Measurements from ENCODE around the gene NRARP. TPM values are rescaled to one million over a fixed set of nuclear protein-coding genes. Genes with fewer than 3 reads are reported as not detected.

Gene NRARP
- total and polyA plus RNA-seq, 2 donors (not counting 1 experiment from before 2014, with no cell fraction given) = 5.7 to 11.5 TPM

- H3K27me3 Mint-ChIP-seq = peaks cover 27% of the 10 kb centered on the region
- Histone ChIP-seq H3K9ac (ENCODE audit: low read length) (no peak overlapping the region), H3K4me3 (ENCODE audit: control extremely low read depth in 1 of 5, extremely low read depth in 1 of 5, insufficient read depth in 1 of 5, low read depth in 2 of 5, low read length in 4 of 5) (no peak overlapping the region), H3K9me3 (ENCODE audit: control extremely low read depth in 1 of 3, control insufficient read depth in 2 of 3, insufficient read depth in 1 of 3, low read length in 2 of 3) (peaks cover 0 to 26% (median 4%) of the 10 kb centered on the region in 3 donors), H3K79me2 (ENCODE audit: control insufficient read depth, insufficient read depth, low read length) (no peaks in the 10 kb centered on the region), H3K4me1 (ENCODE audit: control insufficient read depth in 2 of 2, insufficient read depth in 2 of 2, low read length in 2 of 2) (peaks cover 25 to 28% of the 10 kb centered on the region in 2 donors), H2AFZ (ENCODE audit: insufficient read depth, low read depth, low read length, poor library complexity, severe bottlenecking) (peak overlapping the region; percentile 64), H3K4me2 (replicated peaks; ENCODE audit: low read depth, low read length, poor library complexity, severe bottlenecking) (peak overlapping the region; percentile 95), H3K36me3 (replicated peaks in 1 of 2; ENCODE audit: control extremely low read depth in 1 of 2, control insufficient read depth in 1 of 2, extremely low read depth in 1 of 2, insufficient read depth in 2 of 2, low read length in 1 of 2) (no peaks in the 10 kb centered on the region), H3K27me3 (replicated peaks in 1 of 4; ENCODE audit: control extremely low read depth in 1 of 4, control insufficient read depth in 3 of 4, insufficient read depth in 4 of 4, low read length in 3 of 4) (peaks cover 0 to 48% (median 26%) of the 10 kb centered on the region in 4 experiments), H4K20me1 (ENCODE audit: control insufficient read depth, insufficient read depth, low read length, poor library complexity, severe bottlenecking) (peaks cover 9% of the 10 kb centered on the region), H3K27ac (ENCODE audit: low read length in 2 of 2) (no peak overlapping the region)
- 38% methylated on average over 7 of the region's 11 CpGs for WGBS (ENCODE audit: insufficient coverage)
- peak overlapping the region; percentile 26 for H3K27ac Mint-ChIP-seq
- CTCF ChIA-PET = interaction anchor here (1.1 to 1.3 kb wide), 2 partner anchors 18 to 151 kb away, joined by 3 read pairs; no protein-coding TSS in a partner anchor
- intact Hi-C loops (cut with micrococcal nuclease) = loop anchor here (10.0 kb wide), 1 partner anchor 241 kb away; no protein-coding TSS in a partner anchor
- no peaks in the 10 kb centered on the region for H3K9me3 Mint-ChIP-seq (ENCODE audit: insufficient read depth)
- ATAC-seq (ENCODE audit: low read depth) (no peak), DNase-seq (peak; percentile 53)
- TF ChIP-seq CTCF (IDR thresholded peaks at IDR 0.05) (no peak), EZH2 (IDR thresholded peaks at IDR 0.05; ENCODE audit: borderline replicate concordance, insufficient read depth, low read depth, low read length, poor library complexity, severe bottlenecking) (no peak)
- peaks cover 15% of the 10 kb centered on the region for H3K4me1 Mint-ChIP-seq
- H3K4me3 Mint-ChIP-seq = peak overlapping the region; percentile 73
- POLR2A ChIA-PET = interaction anchor here (0.5 kb wide), 1 partner anchor 252 kb away, joined by 6 read pairs; no protein-coding TSS in a partner anchor
These were observed 7.9 kb downstream of the NRARP start for GRCh38 chr9:137294091-137294680.

GRCh38 chr9:137293482-137294090 lies 8.5 kb downstream of the NRARP start:
- no peak overlapping the region for H3K4me3 Mint-ChIP-seq

More at GRCh38 chr9:137293482-137294090, 8.5 kb downstream of the NRARP start:
- H3K27ac Mint-ChIP-seq = no peak overlapping the region
- Histone ChIP-seq H3K79me2 (ENCODE audit: control insufficient read depth, insufficient read depth, low read length) (no peaks in the 10 kb centered on the region), H3K4me1 (ENCODE audit: control insufficient read depth in 2 of 2, insufficient read depth in 2 of 2, low read length in 2 of 2) (peaks cover 21 to 28% of the 10 kb centered on the region in 2 donors), H2AFZ (ENCODE audit: insufficient read depth, low read depth, low read length, poor library complexity, severe bottlenecking) (no peak overlapping the region), H3K27me3 (replicated peaks in 1 of 4; ENCODE audit: control extremely low read depth in 1 of 4, control insufficient read depth in 3 of 4, insufficient read depth in 4 of 4, low read length in 3 of 4) (peaks cover 0 to 42% (median 21%) of the 10 kb centered on the region in 4 experiments), H3K4me2 (replicated peaks; ENCODE audit: low read depth, low read length, poor library complexity, severe bottlenecking) (no peak overlapping the region), H3K9ac (ENCODE audit: low read length) (no peak overlapping the region), H4K20me1 (ENCODE audit: control insufficient read depth, insufficient read depth, low read length, poor library complexity, severe bottlenecking) (peaks cover 9% of the 10 kb centered on the region), H3K9me3 (ENCODE audit: control extremely low read depth in 1 of 3, control insufficient read depth in 2 of 3, insufficient read depth in 1 of 3, low read length in 2 of 3) (peaks cover 0 to 23% (median 4%) of the 10 kb centered on the region in 3 donors), H3K36me3 (replicated peaks in 1 of 2; ENCODE audit: control extremely low read depth in 1 of 2, control insufficient read depth in 1 of 2, extremely low read depth in 1 of 2, insufficient read depth in 2 of 2, low read length in 1 of 2) (no peaks in the 10 kb centered on the region), H3K4me3 (ENCODE audit: control extremely low read depth in 1 of 5, extremely low read depth in 1 of 5, insufficient read depth in 1 of 5, low read depth in 2 of 5, low read length in 4 of 5) (no peak overlapping the region), H3K27ac (ENCODE audit: low read length in 2 of 2) (no peak overlapping the region)
- no peaks in the 10 kb centered on the region for H3K9me3 Mint-ChIP-seq (ENCODE audit: insufficient read depth)
- ChIA-PET POLR2A (no interaction called here), CTCF (interaction anchor here (0.9 to 1.3 kb wide), 3 partner anchors 8 to 152 kb away, joined by 3 read pairs; partner anchors contain the start of gene NRARP)
- 93% methylated on average over 20 of the region's 29 CpGs for WGBS (ENCODE audit: insufficient coverage)
- peaks cover 15% of the 10 kb centered on the region for H3K4me1 Mint-ChIP-seq
- peaks cover 25% of the 10 kb centered on the region for H3K27me3 Mint-ChIP-seq
- TF ChIP-seq EZH2 (IDR thresholded peaks at IDR 0.05; ENCODE audit: borderline replicate concordance, insufficient read depth, low read depth, low read length, poor library complexity, severe bottlenecking) = no peak
- no peak for TF ChIP-seq CTCF (IDR thresholded peaks at IDR 0.05)
- intact Hi-C loops (cut with micrococcal nuclease) = loop anchor here (10.0 kb wide), 1 partner anchor 241 kb away; no protein-coding TSS in a partner anchor
- no peak for DNase-seq
- ATAC-seq (ENCODE audit: low read depth) = no peak
